ENCODE data around the gene POLD3. TPM values are rescaled to one million over a fixed set of nuclear protein-coding genes. Genes with fewer than 3 reads are reported as not detected.

POLD3 gene
- total RNA-seq, 1 donor from 2014 or later = 6.2 TPM

DNA sequence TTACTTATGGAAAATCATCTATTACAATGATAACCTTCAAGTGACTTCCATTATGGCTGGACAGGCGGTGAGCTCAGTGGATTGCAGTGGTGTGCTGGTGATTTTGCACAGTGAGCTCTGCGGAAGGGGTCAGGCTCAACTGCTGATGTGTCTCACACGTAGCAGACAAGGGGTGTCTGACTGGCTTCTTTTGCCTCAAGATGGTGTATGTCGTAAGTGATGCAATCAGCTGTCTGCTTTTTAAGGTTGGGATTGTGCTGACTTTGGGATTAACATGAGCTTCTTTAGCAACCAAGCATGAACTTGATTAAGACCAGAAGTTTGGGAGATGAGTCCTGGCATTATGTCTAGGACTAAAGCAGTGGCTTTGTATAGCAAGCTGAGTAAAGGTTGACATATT lies 49.5 kb downstream of the POLD3 start:
- Histone ChIP-seq H3K27me3 (ENCODE audit: low read depth) (no peaks in the 10 kb centered on the region), H3K27ac (replicated peaks) (no peak overlapping the region), H3K36me3 (peaks cover 27% of the 10 kb centered on the region), H3K9me3 (replicated peaks) (no peaks in the 10 kb centered on the region), H3K4me3 (no peak overlapping the region), H3K4me1 (no peaks in the 10 kb centered on the region)
- TF ChIP-seq, protein P1, sequence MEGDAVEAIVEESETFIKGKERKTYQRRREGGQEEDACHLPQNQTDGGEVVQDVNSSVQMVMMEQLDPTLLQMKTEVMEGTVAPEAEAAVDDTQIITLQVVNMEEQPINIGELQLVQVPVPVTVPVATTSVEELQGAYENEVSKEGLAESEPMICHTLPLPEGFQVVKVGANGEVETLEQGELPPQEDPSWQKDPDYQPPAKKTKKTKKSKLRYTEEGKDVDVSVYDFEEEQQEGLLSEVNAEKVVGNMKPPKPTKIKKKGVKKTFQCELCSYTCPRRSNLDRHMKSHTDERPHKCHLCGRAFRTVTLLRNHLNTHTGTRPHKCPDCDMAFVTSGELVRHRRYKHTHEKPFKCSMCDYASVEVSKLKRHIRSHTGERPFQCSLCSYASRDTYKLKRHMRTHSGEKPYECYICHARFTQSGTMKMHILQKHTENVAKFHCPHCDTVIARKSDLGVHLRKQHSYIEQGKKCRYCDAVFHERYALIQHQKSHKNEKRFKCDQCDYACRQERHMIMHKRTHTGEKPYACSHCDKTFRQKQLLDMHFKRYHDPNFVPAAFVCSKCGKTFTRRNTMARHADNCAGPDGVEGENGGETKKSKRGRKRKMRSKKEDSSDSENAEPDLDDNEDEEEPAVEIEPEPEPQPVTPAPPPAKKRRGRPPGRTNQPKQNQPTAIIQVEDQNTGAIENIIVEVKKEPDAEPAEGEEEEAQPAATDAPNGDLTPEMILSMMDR (IDR thresholded peaks at IDR 0.05; ENCODE audit: borderline replicate concordance) = no peak
- intact Hi-C loops (cut with micrococcal nuclease) = no loop called here
- DNase-seq = no peak

DNA sequence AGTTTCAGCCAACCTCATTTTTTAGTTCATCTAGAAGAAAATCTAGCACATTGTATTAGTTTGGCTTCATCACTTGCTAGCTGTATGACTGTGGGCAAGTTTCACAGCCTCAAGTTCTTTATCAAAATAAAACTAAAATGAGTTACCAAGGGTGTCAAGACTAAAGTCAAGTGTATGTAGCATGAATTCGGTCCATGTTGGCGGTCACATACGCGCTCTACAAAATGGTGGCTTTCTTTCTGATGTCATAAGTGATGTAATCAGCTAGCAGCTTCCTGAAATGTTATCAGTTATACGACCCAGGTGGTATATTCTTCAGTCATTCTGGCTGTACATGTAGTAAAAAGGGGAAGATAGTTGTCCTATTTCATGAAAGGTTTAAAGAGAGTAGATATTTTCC lies 50.5 kb downstream of the POLD3 start:
- TF ChIP-seq, protein P1 (IDR thresholded peaks at IDR 0.05; ENCODE audit: borderline replicate concordance) = no peak
- no peak overlapping the region for H3K27ac ChIP-seq (replicated peaks)
- intact Hi-C loops (cut with micrococcal nuclease) = no loop called here
- H3K9me3 ChIP-seq (replicated peaks) = no peaks in the 10 kb centered on the region
- DNase-seq = no peak
- peaks cover 27% of the 10 kb centered on the region for H3K36me3 ChIP-seq
- H3K4me1 ChIP-seq = no peaks in the 10 kb centered on the region
- no peaks in the 10 kb centered on the region for H3K27me3 ChIP-seq (ENCODE audit: low read depth)
- no peak overlapping the region for H3K4me3 ChIP-seq

DNA sequence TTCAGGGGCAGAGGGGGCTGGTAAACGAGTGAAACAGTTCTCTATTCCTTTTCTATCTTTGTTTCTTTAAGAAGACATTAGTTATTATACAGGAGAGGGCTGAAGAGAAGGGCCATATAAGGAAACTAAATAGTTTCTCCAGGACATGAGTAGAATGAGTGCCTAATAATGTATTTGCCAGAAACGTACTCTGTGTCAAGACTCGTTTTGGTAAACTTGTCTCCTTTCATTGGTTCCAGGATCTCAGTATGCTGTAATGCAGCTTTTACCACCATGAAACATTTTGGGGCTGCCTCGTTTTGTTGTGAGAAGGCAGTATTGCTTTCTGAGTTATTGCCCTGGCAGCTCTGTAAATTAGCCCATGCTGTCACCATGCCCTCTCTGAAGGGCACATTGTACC lies 51.7 kb downstream of the POLD3 start:
- intact Hi-C loops (cut with micrococcal nuclease) = no loop called here
- TF ChIP-seq, protein P1 (IDR thresholded peaks at IDR 0.05; ENCODE audit: borderline replicate concordance) = no peak
- Histone ChIP-seq H3K27ac (replicated peaks) (no peak overlapping the region), H3K4me1 (no peaks in the 10 kb centered on the region), H3K9me3 (replicated peaks) (no peaks in the 10 kb centered on the region), H3K27me3 (ENCODE audit: low read depth) (no peaks in the 10 kb centered on the region), H3K4me3 (no peak overlapping the region), H3K36me3 (peaks cover 27% of the 10 kb centered on the region)
- no peak for DNase-seq

DNA sequence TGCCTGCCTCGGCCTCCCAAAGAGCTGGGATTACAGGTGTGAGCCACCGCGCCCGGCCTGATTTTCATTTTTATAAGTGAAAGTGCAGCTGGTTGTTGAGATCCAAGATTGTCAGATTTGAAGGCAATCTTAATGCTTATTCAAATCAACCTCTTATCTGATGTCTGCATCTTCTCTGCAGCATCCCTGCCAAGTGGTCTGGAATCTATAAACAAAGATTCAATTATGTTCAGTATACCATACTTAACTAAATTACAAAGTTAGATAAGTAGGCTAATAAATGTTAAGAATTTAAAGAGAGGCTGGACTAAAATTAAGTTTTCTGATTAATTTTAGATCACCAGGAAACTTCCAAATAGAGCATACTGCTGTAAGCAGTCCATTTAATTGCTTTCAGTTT lies 53.8 kb downstream of the POLD3 start:
- H3K36me3 ChIP-seq = peaks cover 18% of the 10 kb centered on the region
- intact Hi-C loops (cut with micrococcal nuclease) = no loop called here
- H3K27ac ChIP-seq (replicated peaks) = no peak overlapping the region
- H3K27me3 ChIP-seq (ENCODE audit: low read depth) = no peaks in the 10 kb centered on the region
- TF ChIP-seq, protein P1 (IDR thresholded peaks at IDR 0.05; ENCODE audit: borderline replicate concordance) = no peak
- no peak for DNase-seq
- no peak overlapping the region for H3K4me3 ChIP-seq
- H3K4me1 ChIP-seq = no peaks in the 10 kb centered on the region
- H3K9me3 ChIP-seq (replicated peaks) = no peaks in the 10 kb centered on the region

DNA sequence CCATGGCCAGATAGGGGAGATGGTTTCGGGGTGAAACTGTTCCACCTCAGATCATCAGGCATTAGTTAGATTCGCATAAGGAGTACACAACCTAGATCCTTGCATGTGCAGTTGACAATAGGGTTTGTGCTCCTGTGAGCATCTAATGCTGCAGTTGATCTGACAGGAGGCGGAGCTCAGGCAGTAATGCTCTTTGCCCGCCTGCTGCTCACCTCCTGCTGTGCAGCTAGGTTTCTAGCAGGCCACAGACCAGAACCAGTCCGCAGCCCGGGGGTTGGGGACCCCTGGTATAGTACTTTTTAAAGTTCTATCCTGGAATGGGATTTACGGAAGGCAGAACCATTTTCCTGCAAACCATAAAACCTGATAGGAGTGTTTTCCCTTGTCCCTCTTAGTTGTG lies 54.6 kb downstream of the POLD3 start:
- H3K4me3 ChIP-seq = no peak overlapping the region
- H3K27ac ChIP-seq (replicated peaks) = no peak overlapping the region
- DNase-seq = no peak
- no peaks in the 10 kb centered on the region for H3K9me3 ChIP-seq (replicated peaks)
- intact Hi-C loops (cut with micrococcal nuclease) = no loop called here
- H3K27me3 ChIP-seq (ENCODE audit: low read depth) = no peaks in the 10 kb centered on the region
- TF ChIP-seq, protein P1 (IDR thresholded peaks at IDR 0.05; ENCODE audit: borderline replicate concordance) = no peak
- peaks cover 10% of the 10 kb centered on the region for H3K36me3 ChIP-seq
- no peaks in the 10 kb centered on the region for H3K4me1 ChIP-seq

DNA sequence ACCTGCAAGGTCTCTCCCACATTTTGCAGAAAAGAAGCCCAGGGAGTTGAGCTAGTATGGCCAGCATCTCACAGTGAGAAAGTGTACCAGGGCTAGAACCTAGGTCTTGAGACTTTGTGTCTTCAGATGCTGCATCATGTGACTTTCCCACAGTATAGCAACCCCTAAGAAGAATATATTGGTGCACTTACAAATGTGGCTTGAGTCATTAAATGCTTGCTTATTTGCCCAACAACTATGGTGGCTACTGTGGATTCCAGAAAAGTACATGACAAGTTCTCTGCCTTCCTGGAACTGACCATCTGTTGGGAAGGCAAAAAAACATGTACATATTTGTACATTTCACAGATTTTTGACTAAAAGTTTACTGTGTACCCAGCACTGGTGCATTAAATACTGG lies 55.0 kb downstream of the POLD3 start:
- no peak overlapping the region for H3K4me3 ChIP-seq
- no peaks in the 10 kb centered on the region for H3K27me3 ChIP-seq (ENCODE audit: low read depth)
- H3K27ac ChIP-seq (replicated peaks) = no peak overlapping the region
- TF ChIP-seq, protein P1 (IDR thresholded peaks at IDR 0.05; ENCODE audit: borderline replicate concordance) = no peak
- peaks cover 6% of the 10 kb centered on the region for H3K36me3 ChIP-seq
- intact Hi-C loops (cut with micrococcal nuclease) = no loop called here
- no peaks in the 10 kb centered on the region for H3K9me3 ChIP-seq (replicated peaks)
- H3K4me1 ChIP-seq = no peaks in the 10 kb centered on the region
- DNase-seq = no peak
